HG03135 (cell line): Measurements from ENCODE around the gene ATOH1.

ENCODE experiments used
- ATAC-seq: cut with Tn5 transposase; IDR thresholded peaks from one replicate; pipeline ENCODE4 v1.9.1; 2021; ENCODE audit warnings: mild to moderate bottlenecking, moderate library complexity; ENCODE audit not compliant: unreplicated experiment

Gene ATOH1

GRCh38 chr4:93834249-93835066 is 5.9 kb downstream of the ATOH1 start:
- ATAC-seq, result no peak

GRCh38 chr4:93835929-93836328 is 7.4 kb downstream of the ATOH1 start:
- no peak for ATAC-seq

GRCh38 chr4:93839704-93840103 is 11.2 kb downstream of the ATOH1 start:
- ATAC-seq, result no peak

GRCh38 chr4:93841803-93842345 is 13.3 kb downstream of the ATOH1 start:
- no peak for ATAC-seq

GRCh38 chr4:93842601-93843252 is 14.2 kb downstream of the ATOH1 start:
- peak; percentile 62 for ATAC-seq

GRCh38 chr4:93843772-93844171 is 15.2 kb downstream of the ATOH1 start:
- no peak for ATAC-seq

GRCh38 chr4:93852680-93853079 is 24.1 kb downstream of the ATOH1 start:
- no peak for ATAC-seq

- ATAC-seq, result no peak
These were observed 27.4 kb downstream of the ATOH1 start for GRCh38 chr4:93855926-93856325.

GRCh38 chr4:93865650-93866049 is 37.1 kb downstream of the ATOH1 start:
- ATAC-seq, result no peak

- no peak for ATAC-seq
These were observed 39.0 kb downstream of the ATOH1 start for GRCh38 chr4:93867416-93868001.

- ATAC-seq, result no peak
These were observed 42.4 kb downstream of the ATOH1 start for GRCh38 chr4:93870876-93871458.

GRCh38 chr4:93876754-93877153 is 48.2 kb downstream of the ATOH1 start:
- no peak for ATAC-seq

GRCh38 chr4:93878566-93878965 is 50.0 kb downstream of the ATOH1 start:
- no peak for ATAC-seq

- peak; percentile 80 for ATAC-seq
These were observed 51.4 kb downstream of the ATOH1 start for GRCh38 chr4:93879919-93880318.
